Chondrocyte (in vitro differentiated cells): ENCODE measurements around the gene TAF9. TPM values are rescaled to one million over a fixed set of nuclear protein-coding genes. Genes with fewer than 3 reads are reported as not detected.

Experiments used
- DNase-seq: peaks from one replicate; pipeline ENCODE4 v3.0.0; 2021; ENCODE audit warnings: mixed read lengths, low spot score
- H3K27ac Mint-ChIP-seq: one replicate; pipeline ENCODE4 v1.8.0; 2021; ENCODE audit warnings: mild to moderate bottlenecking, moderate library complexity, mixed read lengths; ENCODE audit not compliant: unreplicated experiment
- H3K27me3 Mint-ChIP-seq: 2 replicates; pipeline ENCODE4 v1.8.0; 2021; ENCODE audit warnings: low read depth, mixed read lengths
- H3K36me3 Mint-ChIP-seq: 2 replicates; pipeline ENCODE4 v1.8.0; 2021; ENCODE audit warnings: low read depth, mixed read lengths
- H3K4me1 Mint-ChIP-seq: 2 replicates; pipeline ENCODE4 v1.8.0; 2021; ENCODE audit warnings: low read depth, mild to moderate bottlenecking, mixed read lengths
- H3K4me3 Mint-ChIP-seq: one replicate; pipeline ENCODE4 v1.8.0; 2021; ENCODE audit warnings: mild to moderate bottlenecking, moderate library complexity, mixed read lengths; ENCODE audit not compliant: unreplicated experiment
- H3K9me3 Mint-ChIP-seq: 2 replicates; pipeline ENCODE4 v1.8.0; 2021; ENCODE audit warnings: low read depth, mixed read lengths
- long read RNA-seq: library from polyadenylated mRNA; stranded (forward); transcript quantifications from one replicate; pipeline ENCODE4 v2.0.0, GENCODE V29; 2021
- total RNA-seq: library from RNA; stranded (reverse); gene quantifications from 3 replicates; pipeline ENCODE4 v1.2.1, GENCODE V29; 2021
- TF ChIP-seq, protein P1 (sequence below): fragments of 200-600 bp; sonication (generic); IDR thresholded peaks from 2 replicates; pipeline ENCODE4 v1.5.0; 2021; ENCODE audit warnings: antibody characterized with exemption, mild to moderate bottlenecking, moderate library complexity

TAF9 gene, protein sequence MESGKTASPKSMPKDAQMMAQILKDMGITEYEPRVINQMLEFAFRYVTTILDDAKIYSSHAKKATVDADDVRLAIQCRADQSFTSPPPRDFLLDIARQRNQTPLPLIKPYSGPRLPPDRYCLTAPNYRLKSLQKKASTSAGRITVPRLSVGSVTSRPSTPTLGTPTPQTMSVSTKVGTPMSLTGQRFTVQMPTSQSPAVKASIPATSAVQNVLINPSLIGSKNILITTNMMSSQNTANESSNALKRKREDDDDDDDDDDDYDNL
- total RNA-seq: 49.4 to 75.6 TPM (median 64.8 TPM) in 3 replicates
- long read RNA-seq, transcript TAF9-201 (3 exons, 1,283 nt): major isoform, 60 of 69 reads
- long read RNA-seq, partial matches to known transcripts: 0 of 69 reads
- long read RNA-seq, other reads (novel, unspliced or antisense): 4 of 69 reads

- peak; percentile 98 for DNase-seq
- Mint-ChIP-seq H3K4me3 (peak within 1 kb of the TSS; percentile 83), H3K27ac (peak within 1 kb of the TSS; percentile 99), H3K36me3 (peaks cover 12% of the 10 kb centered on the region), H3K27me3 (no peaks in the 10 kb centered on the region), H3K4me1 (peaks cover 38% of the 10 kb centered on the region), H3K9me3 (no peaks in the 10 kb centered on the region)
- TF ChIP-seq, protein P1, sequence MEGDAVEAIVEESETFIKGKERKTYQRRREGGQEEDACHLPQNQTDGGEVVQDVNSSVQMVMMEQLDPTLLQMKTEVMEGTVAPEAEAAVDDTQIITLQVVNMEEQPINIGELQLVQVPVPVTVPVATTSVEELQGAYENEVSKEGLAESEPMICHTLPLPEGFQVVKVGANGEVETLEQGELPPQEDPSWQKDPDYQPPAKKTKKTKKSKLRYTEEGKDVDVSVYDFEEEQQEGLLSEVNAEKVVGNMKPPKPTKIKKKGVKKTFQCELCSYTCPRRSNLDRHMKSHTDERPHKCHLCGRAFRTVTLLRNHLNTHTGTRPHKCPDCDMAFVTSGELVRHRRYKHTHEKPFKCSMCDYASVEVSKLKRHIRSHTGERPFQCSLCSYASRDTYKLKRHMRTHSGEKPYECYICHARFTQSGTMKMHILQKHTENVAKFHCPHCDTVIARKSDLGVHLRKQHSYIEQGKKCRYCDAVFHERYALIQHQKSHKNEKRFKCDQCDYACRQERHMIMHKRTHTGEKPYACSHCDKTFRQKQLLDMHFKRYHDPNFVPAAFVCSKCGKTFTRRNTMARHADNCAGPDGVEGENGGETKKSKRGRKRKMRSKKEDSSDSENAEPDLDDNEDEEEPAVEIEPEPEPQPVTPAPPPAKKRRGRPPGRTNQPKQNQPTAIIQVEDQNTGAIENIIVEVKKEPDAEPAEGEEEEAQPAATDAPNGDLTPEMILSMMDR: peak; percentile 16
Observed at GRCh38 chr5:69369340-69370121, at the start of gene TAF9, which contains the start of the genes AK6 and RAD17. Gene TAF9 (minus strand): TSS chr5:69369520. CDS start chr5:69365737, 3,783 bp downstream. Gene AK6 (minus strand): TSS chr5:69369520. CDS start chr5:69369490, 30 bp downstream. Gene RAD17 (plus strand): TSS chr5:69369818. CDS start chr5:69372209, 2,391 bp downstream.

GRCh38 chr5:69418554-69418953 is 49.2 kb upstream of the TAF9 start:
- no peak for DNase-seq
- TF ChIP-seq, protein P1: no peak
- Mint-ChIP-seq H3K9me3 (no peaks in the 10 kb centered on the region), H3K27ac (no peak overlapping the region), H3K27me3 (no peaks in the 10 kb centered on the region), H3K4me3 (no peak overlapping the region), H3K4me1 (no peaks in the 10 kb centered on the region), H3K36me3 (peaks cover 16% of the 10 kb centered on the region)

DNA sequence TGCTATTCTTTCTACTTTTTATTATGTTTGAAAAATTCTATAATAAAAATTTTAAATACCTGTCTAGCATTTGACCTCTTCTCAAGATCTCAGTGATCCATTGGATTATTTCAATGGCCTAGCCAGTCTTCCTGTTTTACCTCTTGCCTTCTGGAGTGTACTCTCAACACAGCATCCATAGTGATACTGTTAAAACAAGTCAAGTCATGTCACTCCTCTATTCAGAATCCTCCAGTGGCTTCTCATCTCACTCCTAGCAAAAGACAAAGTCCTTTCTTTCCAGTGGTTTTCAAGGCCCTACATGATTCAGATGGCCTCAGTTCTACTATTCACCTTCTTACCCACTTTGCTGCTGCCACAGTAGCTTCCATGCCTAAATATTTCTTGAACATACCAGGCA is 47.4 kb upstream of the TAF9 start:
- Mint-ChIP-seq H3K4me3 (no peak overlapping the region), H3K36me3 (peaks cover 17% of the 10 kb centered on the region), H3K4me1 (no peaks in the 10 kb centered on the region), H3K27ac (no peak overlapping the region), H3K27me3 (no peaks in the 10 kb centered on the region), H3K9me3 (no peaks in the 10 kb centered on the region)
- TF ChIP-seq, protein P1: no peak
- DNase-seq: no peak

GRCh38 chr5:69416180-69416579 is 46.9 kb upstream of the TAF9 start:
- TF ChIP-seq, protein P1: no peak
- Mint-ChIP-seq H3K27me3 (no peaks in the 10 kb centered on the region), H3K9me3 (no peaks in the 10 kb centered on the region), H3K27ac (no peak overlapping the region), H3K4me1 (no peaks in the 10 kb centered on the region), H3K36me3 (peaks cover 21% of the 10 kb centered on the region), H3K4me3 (no peak overlapping the region)
- no peak for DNase-seq

- no peak for DNase-seq
Observed at GRCh38 chr5:69415584-69415958, 46.3 kb upstream of the TAF9 start.

More at GRCh38 chr5:69415584-69415958, 46.3 kb upstream of the TAF9 start:
- Mint-ChIP-seq H3K4me1 (no peaks in the 10 kb centered on the region), H3K9me3 (no peaks in the 10 kb centered on the region), H3K36me3 (peaks cover 21% of the 10 kb centered on the region), H3K4me3 (peak overlapping the region; percentile 28), H3K27me3 (no peaks in the 10 kb centered on the region), H3K27ac (no peak overlapping the region)
- TF ChIP-seq, protein P1: no peak
